ENCODE measurements around the gene IL33.

Gene IL33

GRCh38 chr9:6239048-6239461 lies 23.4 kb downstream of the IL33 start:
- H3K4me3 ChIP-seq (replicated peaks; ENCODE audit: low read depth, low read length): no peak overlapping the region
- TF ChIP-seq CTCF (IDR thresholded peaks at IDR 0.05; ENCODE audit: low read depth, low read length, missing control alignments): no peak
- DNase-seq (ENCODE audit: extremely low read depth, low read depth): peak; percentile 26

DNA sequence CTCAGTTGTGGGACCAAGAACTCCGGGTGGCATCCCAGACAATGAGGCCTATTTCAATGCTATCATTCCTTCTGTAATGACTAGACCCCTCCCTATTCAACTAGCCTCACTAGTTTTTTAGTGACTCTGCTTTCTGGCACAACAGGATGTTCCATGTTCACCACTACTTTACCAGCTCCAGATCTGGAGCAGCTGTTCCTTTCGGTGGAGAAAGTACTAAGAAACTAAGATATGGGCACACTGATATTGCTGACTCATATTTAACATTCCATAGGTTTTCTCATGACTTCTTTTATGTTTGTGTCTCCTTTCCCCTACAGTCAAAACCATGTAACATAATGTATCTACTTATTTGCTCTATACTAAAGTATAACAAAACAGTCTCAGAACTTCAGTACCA lies 24.1 kb downstream of the IL33 start:
- TF ChIP-seq CTCF (IDR thresholded peaks at IDR 0.05; ENCODE audit: low read depth, low read length, missing control alignments): no peak
- H3K4me3 ChIP-seq (replicated peaks; ENCODE audit: low read depth, low read length): no peak overlapping the region
- no peak for DNase-seq (ENCODE audit: extremely low read depth, low read depth)

GRCh38 chr9:6243746-6244145 lies 28.1 kb downstream of the IL33 start:
- no peak for TF ChIP-seq CTCF (IDR thresholded peaks at IDR 0.05; ENCODE audit: low read depth, low read length, missing control alignments)
- no peak for DNase-seq (ENCODE audit: extremely low read depth, low read depth)
- no peak overlapping the region for H3K4me3 ChIP-seq (replicated peaks; ENCODE audit: low read depth, low read length)

DNA sequence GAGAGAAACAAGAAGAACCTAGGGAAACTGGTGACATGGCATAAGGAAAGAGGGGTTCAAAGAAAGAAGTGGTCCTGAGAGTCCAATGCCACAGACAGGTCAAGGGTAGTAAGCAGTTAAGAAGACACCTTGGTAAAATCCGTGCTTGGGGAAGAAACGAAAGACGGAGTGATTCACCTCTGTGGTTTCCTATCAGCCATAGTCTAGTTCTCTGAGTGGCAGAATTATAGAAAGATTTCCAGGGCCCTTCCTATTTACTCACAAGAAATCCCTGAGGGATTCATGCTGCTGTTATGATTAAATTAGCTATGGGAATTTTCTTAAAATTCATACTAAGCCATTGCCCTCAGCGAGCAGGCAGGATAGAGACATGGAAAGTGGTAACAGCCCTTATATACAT lies 31.7 kb downstream of the IL33 start:
- H3K4me3 ChIP-seq (replicated peaks; ENCODE audit: low read depth, low read length): no peak overlapping the region
- TF ChIP-seq CTCF (IDR thresholded peaks at IDR 0.05; ENCODE audit: low read depth, low read length, missing control alignments): no peak
- DNase-seq (ENCODE audit: extremely low read depth, low read depth): no peak

DNA sequence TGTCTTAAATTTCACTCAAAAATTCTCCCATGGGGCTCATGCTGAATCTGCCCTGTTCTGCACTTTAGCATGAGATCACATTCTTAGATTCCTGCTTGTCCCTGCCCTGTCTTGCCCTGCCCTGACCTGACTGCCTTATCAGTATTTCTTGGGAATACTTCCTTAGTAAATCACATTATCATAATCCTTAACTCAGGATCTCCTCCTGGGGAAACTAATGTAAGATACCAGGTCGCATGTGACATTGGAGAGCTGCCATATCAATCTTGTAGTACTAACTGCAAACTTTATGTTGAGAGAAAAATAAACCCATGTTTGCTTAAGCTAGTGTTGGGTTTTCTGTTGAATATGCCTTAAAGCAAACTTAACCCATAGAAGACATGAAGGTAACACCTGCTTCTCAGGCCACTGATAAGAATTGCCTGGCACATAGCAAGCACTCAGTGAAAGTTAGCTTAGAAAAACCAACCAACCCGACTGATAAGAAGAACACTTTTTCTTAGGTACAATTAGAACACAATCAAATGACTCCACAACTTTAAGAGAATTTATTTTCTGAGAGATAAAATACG lies 53.3 kb downstream of the IL33 start:
- no peak for DNase-seq (ENCODE audit: extremely low read depth, low read depth)
- H3K4me3 ChIP-seq (replicated peaks; ENCODE audit: low read depth, low read length): no peak overlapping the region
- no peak for TF ChIP-seq CTCF (IDR thresholded peaks at IDR 0.05; ENCODE audit: low read depth, low read length, missing control alignments)

- H3K4me3 ChIP-seq (replicated peaks; ENCODE audit: low read depth, low read length): no peak overlapping the region
- no peak for DNase-seq (ENCODE audit: extremely low read depth, low read depth)
- TF ChIP-seq CTCF (IDR thresholded peaks at IDR 0.05; ENCODE audit: low read depth, low read length, missing control alignments): no peak
Observed at GRCh38 chr9:6270896-6271295, 55.3 kb downstream of the IL33 start.
